Measurements from ENCODE around the gene SUFU.
"Not testable (repeated sequence)": the region's sequence is repeated elsewhere in the genome, so short reads cannot be mapped to it uniquely, and the experiment has no call there.

Gene SUFU

DNA sequence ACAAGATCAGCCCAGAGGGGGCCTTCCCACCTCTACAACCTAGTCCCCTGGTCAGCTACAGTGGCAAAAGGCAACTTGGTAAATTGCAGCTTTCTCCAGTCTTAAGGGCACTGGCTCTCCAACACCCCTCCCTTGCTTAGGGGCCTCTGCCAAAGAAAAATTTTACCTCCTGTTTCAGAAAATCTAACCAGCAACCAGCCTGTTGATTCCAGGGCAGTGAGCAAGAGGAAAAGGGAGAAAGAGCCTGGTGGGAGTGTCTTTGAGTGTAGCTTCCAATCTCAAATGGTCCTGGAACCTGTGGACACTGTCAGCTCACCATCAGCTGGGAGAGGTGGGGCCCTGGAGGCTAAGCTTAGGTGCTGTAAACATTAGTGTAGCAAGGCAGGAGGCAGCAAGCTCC, 24.1 kb upstream of the SUFU start:
- DNase-seq (ENCODE audit: low read depth in 3 of 3) = no peak

GRCh38 chr10:102480396-102480795, 23.4 kb upstream of the SUFU start:
- DNase-seq (ENCODE audit: low read depth in 3 of 3) = no peak

GRCh38 chr10:102484021-102484420, 19.8 kb upstream of the SUFU start:
- no peak for DNase-seq (ENCODE audit: low read depth in 3 of 3)

GRCh38 chr10:102485093-102485784, 18.5 kb upstream of the SUFU start:
- no peak for DNase-seq (ENCODE audit: low read depth in 3 of 3)

GRCh38 chr10:102491136-102491535, 12.6 kb upstream of the SUFU start:
- DNase-seq (ENCODE audit: low read depth in 3 of 3) = no peak

- no peak for DNase-seq (ENCODE audit: low read depth in 3 of 3)
Observed at GRCh38 chr10:102492344-102492939, 11.3 kb upstream of the SUFU start.

- no peak for DNase-seq (ENCODE audit: low read depth in 3 of 3)
Observed at GRCh38 chr10:102492983-102493382, 10.8 kb upstream of the SUFU start.

DNA sequence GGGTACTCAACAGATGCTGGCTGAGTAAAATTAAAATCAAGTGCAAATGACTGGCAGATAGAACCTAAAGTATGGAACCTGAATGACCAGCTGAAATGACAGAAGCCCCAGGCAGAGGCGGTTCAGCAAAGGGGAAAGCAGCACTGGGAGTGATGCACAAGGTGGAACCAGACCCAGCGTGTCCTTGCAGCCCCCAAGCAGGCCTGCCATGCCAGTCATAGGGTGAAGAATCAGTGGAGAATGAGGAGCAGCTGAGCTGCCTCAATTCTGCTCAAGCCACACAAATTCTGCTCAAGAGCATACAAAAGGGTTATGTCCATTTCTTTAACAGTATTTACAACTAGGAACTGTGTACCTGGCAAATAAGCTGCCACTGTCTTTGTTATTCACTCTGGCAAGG, 10.0 kb upstream of the SUFU start:
- DNase-seq (ENCODE audit: low read depth in 3 of 3) = no peak

GRCh38 chr10:102497545-102497944, 6.2 kb upstream of the SUFU start:
- DNase-seq (ENCODE audit: low read depth in 3 of 3) = no peak

DNA sequence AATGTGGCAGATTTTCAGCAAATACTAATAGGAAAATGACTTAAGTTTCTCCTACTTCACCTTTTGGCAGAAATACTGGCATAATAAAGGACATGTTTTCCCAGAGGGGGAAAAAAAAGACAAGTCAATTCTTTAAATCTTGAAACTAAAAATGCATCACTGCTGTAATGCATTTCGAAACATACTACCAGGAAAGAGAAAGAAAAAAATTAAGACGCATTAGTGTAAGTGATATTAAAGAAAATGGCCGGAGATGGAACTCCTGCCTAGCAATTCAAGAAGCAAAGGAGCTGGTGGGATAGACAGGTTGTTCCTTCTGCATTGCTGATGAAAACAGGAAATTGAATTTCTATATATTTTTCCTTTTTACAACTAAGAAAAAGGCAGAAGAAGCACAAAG, 4.4 kb upstream of the SUFU start:
- DNase-seq (ENCODE audit: low read depth in 3 of 3) = no peak

- DNase-seq (ENCODE audit: low read depth in 3 of 3) = not testable (repeated sequence)
Observed at GRCh38 chr10:102500686-102501085, 3.1 kb upstream of the SUFU start.

GRCh38 chr10:102501201-102502028, 2.4 kb upstream of the SUFU start:
- DNase-seq (ENCODE audit: low read depth in 3 of 3) = no peak

DNA sequence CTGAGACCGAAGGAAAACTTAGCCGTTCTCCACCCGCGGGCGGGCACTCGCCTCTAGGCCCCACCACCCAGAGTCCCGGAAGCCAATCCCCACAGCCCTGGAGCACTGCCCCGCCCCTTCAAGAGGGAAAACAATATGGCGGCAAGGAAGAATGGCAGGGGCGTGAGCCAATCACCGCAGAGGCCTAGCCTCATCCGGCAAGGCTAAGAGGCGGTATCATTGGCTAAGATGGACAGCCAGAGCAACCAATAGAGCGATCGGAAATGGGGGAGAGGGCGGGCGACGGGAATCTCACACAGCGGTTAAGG, 1.8 kb upstream of the SUFU start:
- DNase-seq (ENCODE audit: low read depth in 3 of 3) = peak; percentile 96 to 98 (median 98)

GRCh38 chr10:102502337-102503151, 1.2 kb upstream of the SUFU start, which contains the start of gene ACTR1A:
ACTR1A (minus strand) TSS chr10:102502712; CDS start chr10:102502647, 65 bp downstream.
- peak; percentile 87 to 92 (median 91) for DNase-seq (ENCODE audit: low read depth in 3 of 3)

DNA sequence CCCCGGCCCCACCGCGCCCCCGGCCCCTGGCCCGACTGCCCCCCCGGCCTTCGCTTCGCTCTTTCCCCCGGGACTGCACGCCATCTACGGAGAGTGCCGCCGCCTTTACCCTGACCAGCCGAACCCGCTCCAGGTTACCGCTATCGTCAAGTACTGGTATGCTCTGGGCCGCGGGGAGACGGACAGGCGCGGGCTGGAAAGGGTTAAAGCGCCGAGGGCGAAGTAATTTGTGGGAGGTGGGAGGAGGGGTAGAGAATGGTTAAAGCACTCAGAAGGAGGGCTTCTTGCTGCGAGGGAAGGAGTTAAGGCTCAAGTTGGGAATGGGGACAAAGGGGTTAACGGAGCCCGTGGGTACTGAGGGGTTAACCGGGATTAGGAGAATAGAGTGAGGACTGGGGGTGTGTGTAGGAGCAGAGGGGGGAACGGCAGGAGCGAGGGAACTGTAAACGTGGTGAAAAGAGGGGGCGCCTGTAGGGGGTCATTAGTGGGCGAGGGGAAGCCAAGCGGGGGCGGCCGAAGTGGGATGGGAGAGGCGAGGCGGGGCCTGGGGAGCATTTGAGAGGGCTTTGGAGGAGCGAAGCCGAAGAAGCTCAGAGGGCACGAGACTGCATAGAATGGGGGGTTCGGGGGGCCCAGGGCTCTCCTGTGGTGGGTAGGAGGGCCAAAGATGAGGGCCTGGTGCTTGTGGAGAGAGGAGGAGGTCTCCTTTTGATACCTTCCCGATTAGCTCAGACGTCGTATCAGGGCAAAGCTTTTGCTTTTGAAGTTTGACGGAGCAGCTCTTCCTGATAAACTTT, 605 bp downstream of the SUFU start:
- peak in 1 of 3 experiments; percentile 30 for DNase-seq (ENCODE audit: low read depth in 3 of 3)

DNA sequence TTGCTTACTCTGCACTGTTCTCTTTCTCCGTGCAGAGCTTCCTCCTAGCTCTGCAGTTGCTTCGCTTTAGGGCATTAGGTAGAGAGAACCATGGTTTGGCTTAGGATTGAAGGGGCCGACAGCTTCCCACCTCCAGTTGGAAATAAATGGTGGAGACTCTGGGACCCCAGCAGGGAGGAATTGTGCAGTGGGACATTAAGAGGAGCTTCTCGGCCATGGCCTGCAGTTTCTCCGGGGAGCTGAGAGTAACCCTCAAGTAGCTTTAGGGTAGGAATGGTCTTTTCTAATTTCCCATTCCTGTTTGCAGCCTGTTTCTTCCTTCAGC, 1.2 kb downstream of the SUFU start:
- DNase-seq (ENCODE audit: low read depth in 3 of 3) = no peak

DNA sequence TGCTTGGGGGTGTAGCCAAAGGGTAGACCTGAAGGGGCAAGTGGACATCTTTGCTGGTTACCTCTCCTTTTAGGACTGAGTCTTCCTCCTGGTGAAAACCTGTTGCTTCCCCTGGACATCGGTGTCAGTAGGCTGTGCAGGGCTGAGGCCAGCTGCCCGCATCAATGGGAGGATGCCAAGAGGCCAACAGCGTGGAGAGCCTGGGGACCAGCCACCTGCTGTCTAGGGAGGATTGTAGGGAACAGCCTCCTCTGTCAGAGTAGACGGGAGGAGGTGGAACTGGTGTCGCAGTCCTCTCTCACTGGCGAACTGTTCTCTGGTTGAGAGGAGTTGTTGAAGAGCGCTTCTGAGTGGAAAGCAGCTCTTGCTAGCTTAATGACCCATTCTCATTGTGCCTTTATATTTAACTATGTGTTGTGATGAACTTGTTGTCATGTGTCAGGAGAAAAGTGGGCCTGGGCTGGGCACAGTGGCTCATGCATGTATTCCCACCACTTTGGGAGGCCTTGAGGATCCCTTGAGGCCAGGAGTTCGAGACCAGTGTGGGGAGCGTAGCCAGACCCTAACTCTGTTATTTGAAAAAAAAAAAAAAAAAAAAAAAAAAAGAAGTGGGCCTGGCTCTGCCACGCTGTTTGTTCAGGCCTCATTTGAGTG, 1.8 kb downstream of the SUFU start:
- no peak for DNase-seq (ENCODE audit: low read depth in 3 of 3)

DNA sequence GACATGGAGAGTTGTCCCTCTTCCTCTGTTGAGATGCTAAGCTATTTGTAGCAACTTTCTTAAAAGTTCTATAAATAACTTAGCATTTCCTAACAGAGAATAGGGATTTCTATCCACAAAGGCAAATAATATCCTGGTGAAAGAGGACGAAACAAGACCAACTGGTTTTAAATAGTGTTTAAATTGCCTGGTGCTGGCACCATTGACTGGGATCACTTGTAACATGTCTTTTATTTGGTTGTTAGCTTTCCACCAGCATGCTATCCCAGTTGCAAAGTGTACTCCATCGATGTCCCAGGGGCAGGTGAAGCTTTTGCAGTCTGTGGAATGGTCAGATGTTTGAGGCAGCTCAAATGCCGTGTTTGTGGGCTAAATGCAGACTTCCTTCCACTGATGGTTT, 3.7 kb downstream of the SUFU start:
- DNase-seq (ENCODE audit: low read depth in 3 of 3) = no peak

GRCh38 chr10:102508506-102508905, 4.7 kb downstream of the SUFU start:
- DNase-seq (ENCODE audit: low read depth in 3 of 3) = no peak

DNA sequence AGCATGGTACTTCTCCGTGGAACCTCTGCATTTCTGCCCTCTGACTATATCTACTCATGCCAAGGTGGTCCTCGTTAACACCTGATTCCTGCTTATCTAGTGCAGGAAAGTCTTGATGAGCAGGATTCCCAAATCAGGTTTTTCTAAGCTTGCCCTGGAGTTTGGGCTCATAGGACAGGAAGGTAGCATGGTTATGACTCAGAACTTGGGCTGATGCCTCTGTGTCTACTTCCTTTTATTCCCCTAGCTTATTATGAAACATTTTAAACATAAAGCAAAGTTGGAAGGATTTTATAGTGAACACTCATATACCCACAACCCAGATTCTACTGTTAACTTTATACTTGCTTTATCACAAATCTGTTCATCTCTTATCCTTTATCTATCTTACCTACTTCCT, 5.6 kb downstream of the SUFU start:
- no peak for DNase-seq (ENCODE audit: low read depth in 3 of 3)
